SK-N-SH (cell line): Measurements from ENCODE around the gene SHMT2. TPM values are rescaled to one million over a fixed set of nuclear protein-coding genes. Genes with fewer than 3 reads are reported as not detected.

Source experiments
- CTCF ChIA-PET: fragments of 300-600, 350-600 bp; formaldehyde crosslinking; extraction: SDS; loops from one replicate; lab custom pipeline; 2021; lab: Yijun Ruan, JAX
- POLR2A ChIA-PET: fragments of 350-600 bp; sonication (Branson Sonifier 250); formaldehyde crosslinking; extraction: SDS; loops from one replicate; lab custom pipeline; 2020; ENCODE audit warnings: antibody characterized with exemption, inconsistent platforms; lab: Yijun Ruan, JAX
- DNase-seq: peaks from one replicate; pipeline ENCODE4 v3.0.0; 2012
- H2AFZ ChIP-seq: fragments of 200-600 bp; sonication (generic); 2 replicates; pipeline ENCODE4 v1.8.1; 2016; ENCODE audit warnings: antibody characterized with exemption, mild to moderate bottlenecking, low read depth
- H3F3A ChIP-seq: fragments of 200-600 bp; sonication (generic); replicated peaks from 2 replicates; pipeline ENCODE3; 2016; ENCODE audit warnings: antibody characterized with exemption, mild to moderate bottlenecking; ENCODE audit not compliant: insufficient read depth
- H3K27ac ChIP-seq, 2 experiments: fragments of 200-500 bp in 1 of 2; fragments of 200-600 bp in 1 of 2; sonication (Bioruptor generic) in 1 of 2; sonication (generic), shearing (Covaris generic) in 1 of 2; 2 replicates each; pipeline versions ENCODE4 v1.5.1 to v1.6.1; 2014 to 2016; ENCODE audit warnings: low read depth in 2 of 2, inconsistent platforms in 1 of 2, low read length in 1 of 2, mild to moderate bottlenecking in 1 of 2, mixed read lengths in 1 of 2
- H3K27me3 ChIP-seq: fragments of 200-600 bp; sonication (generic), shearing (Covaris generic); 2 replicates; pipeline ENCODE4 v1.6.1; 2016; ENCODE audit warnings: mixed run types; ENCODE audit not compliant: insufficient read depth
- H3K36me3 ChIP-seq, 2 experiments: fragments of 200-500 bp in 1 of 2; fragments of 200-600 bp in 1 of 2; sonication (Bioruptor generic) in 1 of 2; sonication (generic) in 1 of 2; replicated peaks in 1 of 2; 2 replicates each; pipeline versions ENCODE3 to v1.5.1; 2014 to 2016; ENCODE audit warnings: low read length in 1 of 2, mild to moderate bottlenecking in 1 of 2; ENCODE audit not compliant: insufficient read depth in 2 of 2, control insufficient read depth in 1 of 2
- H3K4me1 ChIP-seq, 2 experiments: fragments of 200-500 bp in 1 of 2; fragments of 200-600 bp in 1 of 2; sonication (Bioruptor generic) in 1 of 2; sonication (generic), shearing (Covaris generic) in 1 of 2; 2 replicates each; pipeline versions ENCODE4 v1.5.1 to v1.6.1; 2014 to 2016; ENCODE audit warnings: low read depth in 1 of 2, low read length in 1 of 2, mixed run types in 1 of 2; ENCODE audit not compliant: insufficient read depth in 2 of 2, control insufficient read depth in 1 of 2
- H3K4me2 ChIP-seq: fragments of 200-600 bp; sonication (generic), shearing (Covaris generic); 2 replicates; pipeline ENCODE4 v1.6.1; 2017; ENCODE audit warnings: mixed run types
- H3K4me3 ChIP-seq, 2 experiments: fragments of 200-500 bp in 1 of 2; fragments of 200-600 bp in 1 of 2; sonication (Bioruptor generic) in 1 of 2; sonication (generic), shearing (Covaris generic) in 1 of 2; 2 replicates each; pipeline versions ENCODE4 v1.5.1 to v1.8.1; 2014 to 2016; ENCODE audit warnings: low read depth in 2 of 2, inconsistent platforms in 1 of 2, low read length in 1 of 2, mild to moderate bottlenecking in 1 of 2, mixed read lengths in 1 of 2, moderate library complexity in 1 of 2
- H3K79me2 ChIP-seq: fragments of 200-600 bp; sonication (generic); 2 replicates; pipeline ENCODE4 v1.8.1; 2017; ENCODE audit warnings: mild to moderate bottlenecking; ENCODE audit not compliant: insufficient read depth
- H3K9ac ChIP-seq: fragments of 200-600 bp; sonication (generic); 2 replicates; pipeline ENCODE4 v1.6.1; 2017; ENCODE audit warnings: mixed run types
- H3K9me2 ChIP-seq: fragments of 200-600 bp; sonication (generic); 2 replicates; pipeline ENCODE4 v1.6.1; 2017; ENCODE audit warnings: mixed run types
- H3K9me3 ChIP-seq: fragments of 200-600 bp; sonication (generic); 2 replicates; pipeline ENCODE4 v1.6.1; 2017; ENCODE audit warnings: mixed run types, mild to moderate bottlenecking, moderate library complexity
- H4K20me1 ChIP-seq: fragments of 200-600 bp; sonication (generic); 2 replicates; pipeline ENCODE4 v1.6.1; 2017; ENCODE audit warnings: mild to moderate bottlenecking, mixed run types; ENCODE audit not compliant: insufficient read depth
- ELF1 ChIP-seq: IDR thresholded peaks from 2 replicates; pipeline ENCODE4 v1.4.0; 2012
- EZH2phosphoT487 ChIP-seq: fragments of 200-600 bp; sonication (generic); IDR thresholded peaks from 2 replicates; pipeline ENCODE4 v1.6.1; 2017; ENCODE audit warnings: low read depth, mixed run types, mild to moderate bottlenecking, antibody characterized with exemption, moderate library complexity, borderline replicate concordance
- GABPA ChIP-seq: IDR thresholded peaks from 2 replicates; pipeline ENCODE4 v1.4.0; 2012; ENCODE audit warnings: low read depth, mild to moderate bottlenecking
- GATA2 ChIP-seq: sonication (generic); formaldehyde crosslinking; IDR thresholded peaks from 2 replicates; pipeline ENCODE4 v1.5.0; 2020; ENCODE audit warnings: mild to moderate bottlenecking, missing genetic modification reagents
- MEF2A ChIP-seq: IDR thresholded peaks from 2 replicates; pipeline ENCODE4 v1.4.0; 2012; ENCODE audit warnings: low read depth, borderline replicate concordance
- MXI1 ChIP-seq: IDR thresholded peaks from 2 replicates; pipeline ENCODE4 v1.6.1; 2012; ENCODE audit warnings: mild to moderate bottlenecking, low read depth, low read length, improper control_type of control experiment
- SMC3 ChIP-seq: IDR thresholded peaks from 2 replicates; pipeline ENCODE4 v1.6.1; 2012; ENCODE audit warnings: low read depth, low read length, improper control_type of control experiment
- TCF12 ChIP-seq: IDR thresholded peaks from 2 replicates; pipeline ENCODE4 v1.4.0; 2012
- TEAD4 ChIP-seq: IDR thresholded peaks from 2 replicates; pipeline ENCODE4 v1.4.0; 2012; ENCODE audit warnings: mild to moderate bottlenecking, borderline replicate concordance; ENCODE audit not compliant: insufficient read depth
- WGBS: methylation state at CpG from one replicate; pipeline ENCODE4 v1.1.6; 2017; ENCODE audit warnings: low lambda C conversion rate; 5-methylcytosine and 5-hydroxymethylcytosine counted together
- polyA plus RNA-seq, 3 experiments: library from polyadenylated mRNA; depleted of rRNA; stranded (reverse); fragments of >200 nt; gene quantifications; 2 replicates each; pipeline ENCODE4 v1.2.3, GENCODE V29; 2012
- TF ChIP-seq, protein P1 (sequence below): fragments of 150-350 bp; IDR thresholded peaks from 2 replicates; pipeline ENCODE4 v1.6.1; 2017; ENCODE audit warnings: antibody characterized with exemption, low read length, low read depth, borderline replicate concordance
- TF ChIP-seq, protein P2 (sequence below): IDR thresholded peaks from 2 replicates; pipeline ENCODE4 v1.4.0; 2012; ENCODE audit warnings: low read depth, borderline replicate concordance
- TF ChIP-seq, protein P3 (sequence below): IDR thresholded peaks from 2 replicates; pipeline ENCODE4; 2012

The SHMT2 gene
- polyA plus RNA-seq, 1 of the 3 experiments (the other 2 are of a cell fraction), result 204 TPM

- H3K79me2 ChIP-seq, result no peaks in the 10 kb centered on the region
- TF ChIP-seq TEAD4, result no peak
- TF ChIP-seq, protein P1, sequence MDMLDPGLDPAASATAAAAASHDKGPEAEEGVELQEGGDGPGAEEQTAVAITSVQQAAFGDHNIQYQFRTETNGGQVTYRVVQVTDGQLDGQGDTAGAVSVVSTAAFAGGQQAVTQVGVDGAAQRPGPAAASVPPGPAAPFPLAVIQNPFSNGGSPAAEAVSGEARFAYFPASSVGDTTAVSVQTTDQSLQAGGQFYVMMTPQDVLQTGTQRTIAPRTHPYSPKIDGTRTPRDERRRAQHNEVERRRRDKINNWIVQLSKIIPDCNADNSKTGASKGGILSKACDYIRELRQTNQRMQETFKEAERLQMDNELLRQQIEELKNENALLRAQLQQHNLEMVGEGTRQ, result no peak
- TF ChIP-seq, protein P2, sequence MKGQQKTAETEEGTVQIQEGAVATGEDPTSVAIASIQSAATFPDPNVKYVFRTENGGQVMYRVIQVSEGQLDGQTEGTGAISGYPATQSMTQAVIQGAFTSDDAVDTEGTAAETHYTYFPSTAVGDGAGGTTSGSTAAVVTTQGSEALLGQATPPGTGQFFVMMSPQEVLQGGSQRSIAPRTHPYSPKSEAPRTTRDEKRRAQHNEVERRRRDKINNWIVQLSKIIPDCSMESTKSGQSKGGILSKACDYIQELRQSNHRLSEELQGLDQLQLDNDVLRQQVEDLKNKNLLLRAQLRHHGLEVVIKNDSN, result no peak
- no peak for TF ChIP-seq ELF1
- TF ChIP-seq SMC3, result no peak
- TF ChIP-seq EZH2phosphoT487, result no peak
- TF ChIP-seq, protein P3, sequence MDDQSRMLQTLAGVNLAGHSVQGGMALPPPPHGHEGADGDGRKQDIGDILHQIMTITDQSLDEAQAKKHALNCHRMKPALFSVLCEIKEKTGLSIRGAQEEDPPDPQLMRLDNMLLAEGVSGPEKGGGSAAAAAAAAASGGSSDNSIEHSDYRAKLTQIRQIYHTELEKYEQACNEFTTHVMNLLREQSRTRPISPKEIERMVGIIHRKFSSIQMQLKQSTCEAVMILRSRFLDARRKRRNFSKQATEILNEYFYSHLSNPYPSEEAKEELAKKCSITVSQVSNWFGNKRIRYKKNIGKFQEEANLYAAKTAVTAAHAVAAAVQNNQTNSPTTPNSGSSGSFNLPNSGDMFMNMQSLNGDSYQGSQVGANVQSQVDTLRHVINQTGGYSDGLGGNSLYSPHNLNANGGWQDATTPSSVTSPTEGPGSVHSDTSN, result no peak
- no peak for TF ChIP-seq MEF2A
- TF ChIP-seq MXI1, result no peak
- no peak for TF ChIP-seq GATA2
- no peak for TF ChIP-seq GABPA
- no peak overlapping the region for H2AFZ ChIP-seq
- no peaks in the 10 kb centered on the region for H3K9me2 ChIP-seq
- CTCF ChIA-PET, result interaction anchor here (0.9 to 31.5 kb wide), 6 partner anchors 24 to 185 kb away, joined by 3 to 616 read pairs (median 12); partner anchors contain the start of genes LRP1 and LRP1-AS
- peaks cover 17 to 85% of the 10 kb centered on the region in 2 experiments for H3K36me3 ChIP-seq
- H3F3A ChIP-seq, result peaks cover 4% of the 10 kb centered on the region
- H3K9ac ChIP-seq, result no peak overlapping the region
- H3K4me3 ChIP-seq, result no peak overlapping the region
- no peak overlapping the region for H3K4me2 ChIP-seq
- H3K9me3 ChIP-seq, result no peaks in the 10 kb centered on the region
- 96% methylated on average over 6 of the region's 6 CpGs for WGBS
- DNase-seq, result no peak
- no peaks in the 10 kb centered on the region for H4K20me1 ChIP-seq
- POLR2A ChIA-PET, result no interaction called here
- H3K27ac ChIP-seq, result no peak overlapping the region
- no peaks in the 10 kb centered on the region for H3K27me3 ChIP-seq
- H3K4me1 ChIP-seq, result no peaks in the 10 kb centered on the region
Observed at GRCh38 chr12:57190037-57190436, 39.5 kb upstream of the SHMT2 start.

DNA sequence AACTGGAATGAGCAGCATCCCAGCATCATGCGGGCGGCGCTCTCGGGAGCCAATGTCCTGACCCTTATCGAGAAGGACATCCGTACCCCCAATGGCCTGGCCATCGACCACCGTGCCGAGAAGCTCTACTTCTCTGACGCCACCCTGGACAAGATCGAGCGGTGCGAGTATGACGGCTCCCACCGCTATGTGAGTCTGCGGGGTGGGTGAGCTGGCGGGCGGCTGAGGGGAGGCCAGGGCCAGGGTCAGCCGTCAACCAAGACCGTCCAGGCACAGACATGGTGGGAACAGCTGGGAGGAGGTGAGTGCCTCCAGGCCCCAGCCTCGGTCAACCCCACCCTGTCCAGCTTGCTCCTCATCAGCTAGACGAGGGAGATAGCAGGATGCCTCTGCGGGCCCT, 38.7 kb upstream of the SHMT2 start:
- Histone ChIP-seq H3F3A (peaks cover 4% of the 10 kb centered on the region), H3K79me2 (no peaks in the 10 kb centered on the region), H3K27me3 (no peaks in the 10 kb centered on the region), H3K9me2 (no peaks in the 10 kb centered on the region), H3K4me1 (no peaks in the 10 kb centered on the region), H3K27ac (no peak overlapping the region), H3K4me3 (no peak overlapping the region), H3K9ac (no peak overlapping the region), H3K36me3 (peaks cover 15 to 85% of the 10 kb centered on the region in 2 experiments), H2AFZ (no peak overlapping the region), H3K4me2 (no peak overlapping the region), H4K20me1 (no peaks in the 10 kb centered on the region), H3K9me3 (no peaks in the 10 kb centered on the region)
- TF ChIP-seq, protein P1, result no peak
- TF ChIP-seq, protein P3, result no peak
- no peak for TF ChIP-seq TCF12
- DNase-seq, result no peak
- ChIA-PET POLR2A (no interaction called here), CTCF (interaction anchor here (0.9 to 31.5 kb wide), 7 partner anchors 9 to 79 kb away, joined by 3 to 616 read pairs (median 7); partner anchors contain the start of genes LRP1 and LRP1-AS)
- WGBS, result 96% methylated on average over 18 of the region's 23 CpGs
